Lower leg skin (tissue), 4 donors: ENCODE results near the gene TMED8. TPM values are rescaled to one million over a fixed set of nuclear protein-coding genes. Genes with fewer than 3 reads are reported as not detected.

ENCODE experiments used
- DNase-seq, 2 donors: peaks; one replicate each; pipeline ENCODE4 v3.0.0-alpha.2; 2019; ENCODE audit warnings: low spot score in 2 of 2
- H3K4me3 ChIP-seq: fragments of 200-600 bp; sonication (generic); 2 replicates; pipeline ENCODE4 v1.5.1; 2017; ENCODE audit warnings: mild to moderate bottlenecking, low read depth; ENCODE audit not compliant: poor library complexity, severe bottlenecking
- CTCF ChIP-seq, 3 donors: fragments of 450-650 bp; IDR thresholded peaks; one replicate each; pipeline ENCODE4 v1.5.1; 2016; ENCODE audit warnings: antibody characterized with exemption in 3 of 3, mild to moderate bottlenecking in 3 of 3, moderate library complexity in 2 of 3
- POLR2A ChIP-seq, 2 donors: fragments of 450-650 bp; IDR thresholded peaks; one replicate each; pipeline ENCODE4 v1.6.1; 2016 to 2017; ENCODE audit warnings: antibody characterized with exemption in 2 of 2, mild to moderate bottlenecking in 1 of 2, moderate library complexity in 1 of 2
- WGBS, 2 donors: methylation state at CpG; one replicate each; pipeline ENCODE4 v1.1.5; 2018; 5-methylcytosine and 5-hydroxymethylcytosine counted together
- intact Hi-C: fragments of 100-400 bp; cut with DNase I; formaldehyde crosslinking; loops from one replicate; pipeline ENCODE4 v1.15.0; 2023; ENCODE audit warnings: low total_unique reads
- total RNA-seq, 4 donors: library from RNA; depleted of rRNA; stranded (reverse); fragments of >200 nt; gene quantifications; one replicate each; pipeline ENCODE4 v1.1.0, GENCODE V29; 2016

Gene TMED8
- total RNA-seq, 4 donors from 2014 or later, result 6.4 to 8.9 (median 7.4) TPM

GRCh38 chr14:77324289-77324688 is 52.6 kb downstream of the TMED8 start:
- 87 to 95% methylated on average over 3 of the region's 3 CpGs for WGBS, 2 donors
- intact Hi-C loops, result no loop called here
- peak in 1 of 2 donors; percentile 15 for DNase-seq
- no peak overlapping the region for H3K4me3 ChIP-seq
- no peak for TF ChIP-seq CTCF (IDR thresholded peaks at IDR 0.05)
- no peak for TF ChIP-seq POLR2A (IDR thresholded peaks at IDR 0.05)

DNA sequence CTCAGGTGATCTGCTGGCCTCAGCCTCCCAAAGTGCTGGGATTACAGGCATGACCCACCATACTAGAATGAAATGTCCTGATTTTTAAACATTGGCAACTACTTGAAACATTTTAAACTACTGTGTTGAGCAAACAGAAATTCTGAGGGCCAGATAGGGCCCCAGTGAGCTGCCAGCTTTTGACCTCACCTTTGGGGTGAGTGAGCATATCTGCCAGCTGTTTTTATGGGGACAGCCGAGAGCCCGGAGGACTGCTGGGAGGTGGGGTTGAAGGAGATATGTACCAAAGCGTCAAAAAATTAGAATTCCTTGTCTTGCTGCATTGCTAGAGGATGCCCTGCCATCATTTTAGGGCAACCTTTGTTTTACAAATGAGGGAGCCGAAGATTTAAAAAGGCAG is 53.3 kb downstream of the TMED8 start:
- WGBS, 2 donors, result 95 to 96% methylated on average over 4 of the region's 4 CpGs
- no peak overlapping the region for H3K4me3 ChIP-seq
- TF ChIP-seq POLR2A (IDR thresholded peaks at IDR 0.05) (no peak), CTCF (IDR thresholded peaks at IDR 0.05) (no peak)
- DNase-seq, result peak in 1 of 2 donors; percentile 62
- intact Hi-C loops, result no loop called here

- TF ChIP-seq POLR2A (IDR thresholded peaks at IDR 0.05) (no peak), CTCF (IDR thresholded peaks at IDR 0.05) (no peak)
- intact Hi-C loops, result no loop called here
- 97 to 99% methylated on average over 5 of the region's 5 CpGs for WGBS, 2 donors
- peak in 1 of 2 donors; percentile 53 for DNase-seq
- H3K4me3 ChIP-seq, result no peak overlapping the region
Measured at GRCh38 chr14:77322951-77323350, 53.9 kb downstream of the TMED8 start.

DNA sequence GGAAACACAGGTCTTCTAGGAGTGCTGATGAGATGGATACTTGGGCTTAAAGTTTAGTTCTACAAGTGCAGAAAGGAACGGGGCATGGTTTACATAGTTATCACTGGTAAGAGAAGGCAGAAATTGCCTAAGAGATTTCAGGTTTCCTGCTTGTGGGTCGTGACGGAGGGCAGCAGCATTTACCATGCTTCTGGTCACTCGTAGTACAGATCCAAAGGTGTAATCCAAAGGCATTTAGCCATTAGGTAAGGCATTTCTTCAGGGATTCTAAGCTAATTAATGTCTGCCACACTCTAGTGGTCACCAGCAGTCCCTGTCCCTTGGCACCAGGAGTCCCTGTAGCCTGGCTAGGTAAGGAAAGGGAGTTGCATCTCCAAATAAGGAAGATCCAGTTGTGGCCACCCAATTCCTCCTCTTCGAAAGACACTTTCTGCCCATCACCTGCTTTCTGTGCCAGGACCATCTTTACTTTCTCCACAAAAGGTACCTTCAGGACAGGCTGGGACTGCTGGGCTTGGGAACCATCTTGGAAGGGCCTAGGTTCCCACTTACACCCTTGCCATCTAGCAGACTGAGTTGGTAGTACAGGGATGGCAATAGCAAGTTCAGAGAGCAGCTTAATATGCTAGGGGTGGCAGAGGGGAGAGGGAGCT is 54.5 kb downstream of the TMED8 start:
- no peak overlapping the region for H3K4me3 ChIP-seq
- TF ChIP-seq POLR2A (IDR thresholded peaks at IDR 0.05) (no peak), CTCF (IDR thresholded peaks at IDR 0.05) (no peak)
- WGBS, 2 donors, result 70 to 79% methylated on average over 5 of the region's 5 CpGs
- DNase-seq, result peak in 1 of 2 donors; percentile 79
- intact Hi-C loops, result no loop called here

DNA sequence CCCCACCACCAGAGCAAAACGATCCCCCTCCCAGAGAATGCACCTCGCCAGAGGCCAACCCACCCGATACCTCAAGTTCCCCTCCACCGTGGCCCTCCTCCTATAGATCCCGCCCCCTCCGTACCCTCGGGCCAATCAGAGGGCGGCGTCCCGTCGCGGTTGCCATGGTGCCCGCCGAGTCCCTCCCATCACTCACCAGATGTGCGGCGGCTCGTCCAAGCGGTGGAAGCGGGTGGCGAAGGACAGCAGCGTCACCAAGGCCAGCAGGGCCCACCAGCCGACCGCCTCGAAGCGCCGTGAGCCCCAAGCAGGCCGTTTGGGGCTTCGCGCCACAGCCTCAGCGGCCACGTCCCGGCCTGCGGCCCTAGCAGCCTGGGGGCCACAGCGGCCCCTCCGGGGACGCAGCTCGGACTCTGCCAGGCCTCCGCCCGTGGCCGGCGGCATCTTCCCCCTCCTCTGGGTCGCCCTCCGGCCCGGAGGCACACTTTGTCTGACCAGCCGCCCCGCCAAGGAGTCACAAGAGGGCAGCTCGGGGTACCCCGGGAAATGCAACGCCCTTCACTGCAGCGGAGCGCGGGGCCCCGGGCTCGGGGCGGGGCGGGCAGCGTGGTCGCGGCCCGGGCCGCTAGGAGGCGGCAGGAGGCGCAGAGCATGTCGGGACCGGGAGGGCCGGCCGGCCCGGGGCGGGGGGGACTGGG is 56.5 kb downstream of the TMED8 start, which contains the start of gene POMT2:
TSS of gene POMT2 (minus strand) at position 646 of the 698 bp plus-strand sequence. CDS start at position 444, 202 bp downstream.
- peak; percentile 92 to 99 for DNase-seq
- peak within 1 kb of the TSS; percentile 97 for H3K4me3 ChIP-seq
- no peak for TF ChIP-seq POLR2A (IDR thresholded peaks at IDR 0.05)
- peak in 1 of 3 donors; percentile 46 for TF ChIP-seq CTCF (IDR thresholded peaks at IDR 0.05)
- 0 to 1% methylated on average over 22 to 33 of the region's 69 CpGs for WGBS, 2 donors
- intact Hi-C loops, result no loop called here
